T-helper 1 cell treated with Interleukin-12 subunit alpha and Interleukin-12 subunit beta and Interleukin-4 antibody, amounts not matched to agents 30 μg/mL and 1 μg/mL, for 36 hours (primary cell): Measurements from ENCODE around the gene PFDN5.
"Not testable (repeated sequence)": the region's sequence is repeated elsewhere in the genome, so short reads cannot be mapped to it uniquely, and the experiment has no call there.

ENCODE experiments used
- H3K27ac Mint-ChIP-seq: one replicate; pipeline ENCODE4 v1.8.0; 2021; ENCODE audit warnings: mild to moderate bottlenecking, mixed read lengths
- H3K27me3 Mint-ChIP-seq: one replicate; pipeline ENCODE4 v1.8.0; 2021; ENCODE audit warnings: low read depth, mixed read lengths
- H3K36me3 Mint-ChIP-seq: one replicate; pipeline ENCODE4 v1.8.0; 2021; ENCODE audit warnings: low read depth, mixed read lengths
- H3K4me1 Mint-ChIP-seq: one replicate; pipeline ENCODE4 v1.8.0; 2021; ENCODE audit warnings: low read depth, mixed read lengths
- H3K4me3 Mint-ChIP-seq: one replicate; pipeline ENCODE4 v1.8.0; 2021; ENCODE audit warnings: mild to moderate bottlenecking, moderate library complexity, mixed read lengths
- H3K9me3 Mint-ChIP-seq: one replicate; pipeline ENCODE4 v1.8.0; 2021; ENCODE audit warnings: mixed read lengths

PFDN5 gene

DNA sequence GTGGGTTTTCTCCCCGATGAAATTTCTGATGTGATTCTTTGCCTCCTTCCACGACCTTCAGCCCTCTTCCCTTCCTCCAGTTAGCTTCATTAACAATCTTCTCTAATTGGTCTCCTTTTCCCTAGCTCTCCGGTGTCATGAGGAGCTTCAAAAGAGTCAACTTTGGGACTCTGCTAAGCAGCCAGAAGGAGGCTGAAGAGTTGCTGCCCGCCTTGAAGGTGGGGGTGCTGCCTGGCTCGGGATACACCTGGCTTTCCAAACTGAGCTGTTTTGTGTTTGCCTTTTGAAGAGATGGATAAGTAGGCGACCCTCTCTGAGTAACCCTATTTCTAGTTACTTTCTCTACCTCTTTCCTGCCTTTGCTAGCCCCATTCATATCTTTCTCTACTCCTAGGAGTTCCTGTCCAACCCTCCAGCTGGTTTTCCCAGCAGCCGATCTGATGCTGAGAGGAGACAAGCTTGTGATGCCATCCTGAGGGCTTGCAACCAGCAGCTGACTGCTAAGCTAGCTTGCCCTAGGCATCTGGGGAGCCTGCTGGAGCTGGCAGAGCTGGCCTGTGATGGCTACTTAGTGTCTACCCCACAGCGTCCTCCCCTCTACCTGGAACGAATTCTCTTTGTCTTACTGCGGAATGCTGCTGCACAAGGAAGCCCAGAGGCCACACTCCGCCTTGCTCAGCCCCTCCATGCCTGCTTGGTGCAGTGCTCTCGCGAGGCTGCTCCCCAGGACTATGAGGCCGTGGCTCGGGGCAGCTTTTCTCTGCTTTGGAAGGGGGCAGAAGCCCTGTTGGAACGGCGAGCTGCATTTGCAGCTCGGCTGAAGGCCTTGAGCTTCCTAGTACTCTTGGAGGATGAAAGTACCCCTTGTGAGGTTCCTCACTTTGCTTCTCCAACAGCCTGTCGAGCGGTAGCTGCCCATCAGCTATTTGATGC lies 26.4 kb upstream of the PFDN5 start:
- Mint-ChIP-seq H3K9me3 (no peaks in the 10 kb centered on the region), H3K27ac (peak overlapping the region; percentile 95), H3K27me3 (no peaks in the 10 kb centered on the region), H3K36me3 (peaks cover 17% of the 10 kb centered on the region), H3K4me3 (peak overlapping the region; percentile 99), H3K4me1 (peaks cover 33% of the 10 kb centered on the region)

GRCh38 chr12:53274445-53274844 lies 20.9 kb upstream of the PFDN5 start:
- Mint-ChIP-seq H3K4me1 (peaks cover 28% of the 10 kb centered on the region), H3K4me3 (no peak overlapping the region), H3K27me3 (no peaks in the 10 kb centered on the region), H3K36me3 (peaks cover 32% of the 10 kb centered on the region), H3K9me3 (no peaks in the 10 kb centered on the region), H3K27ac (peak overlapping the region; percentile 10)

- H3K27me3 Mint-ChIP-seq = no peaks in the 10 kb centered on the region
- peaks cover 34% of the 10 kb centered on the region for H3K36me3 Mint-ChIP-seq
Measured at GRCh38 chr12:53276511-53276910, 18.8 kb upstream of the PFDN5 start.

GRCh38 chr12:53277981-53278380 lies 17.4 kb upstream of the PFDN5 start:
- Mint-ChIP-seq H3K9me3 (no peaks in the 10 kb centered on the region), H3K36me3 (peaks cover 37% of the 10 kb centered on the region), H3K27me3 (no peaks in the 10 kb centered on the region), H3K27ac (no peak overlapping the region), H3K4me3 (no peak overlapping the region), H3K4me1 (peaks cover 11% of the 10 kb centered on the region)

More at GRCh38 chr12:53276511-53276910, 18.8 kb upstream of the PFDN5 start:
- H3K4me3 Mint-ChIP-seq = no peak overlapping the region
- no peak overlapping the region for H3K27ac Mint-ChIP-seq
- no peaks in the 10 kb centered on the region for H3K9me3 Mint-ChIP-seq
- H3K4me1 Mint-ChIP-seq = peaks cover 16% of the 10 kb centered on the region

- no peaks in the 10 kb centered on the region for H3K9me3 Mint-ChIP-seq
- peaks cover 43% of the 10 kb centered on the region for H3K36me3 Mint-ChIP-seq
- H3K4me1 Mint-ChIP-seq = peaks cover 8% of the 10 kb centered on the region
- H3K27me3 Mint-ChIP-seq = no peaks in the 10 kb centered on the region
- no peak overlapping the region for H3K4me3 Mint-ChIP-seq
- H3K27ac Mint-ChIP-seq = no peak overlapping the region
Measured at GRCh38 chr12:53279283-53279869, 16.0 kb upstream of the PFDN5 start.

GRCh38 chr12:53279888-53280498 lies 15.3 kb upstream of the PFDN5 start:
- Mint-ChIP-seq H3K9me3 (no peaks in the 10 kb centered on the region), H3K4me3 (no peak overlapping the region), H3K27me3 (no peaks in the 10 kb centered on the region), H3K27ac (no peak overlapping the region), H3K36me3 (peaks cover 43% of the 10 kb centered on the region), H3K4me1 (peaks cover 8% of the 10 kb centered on the region)

DNA sequence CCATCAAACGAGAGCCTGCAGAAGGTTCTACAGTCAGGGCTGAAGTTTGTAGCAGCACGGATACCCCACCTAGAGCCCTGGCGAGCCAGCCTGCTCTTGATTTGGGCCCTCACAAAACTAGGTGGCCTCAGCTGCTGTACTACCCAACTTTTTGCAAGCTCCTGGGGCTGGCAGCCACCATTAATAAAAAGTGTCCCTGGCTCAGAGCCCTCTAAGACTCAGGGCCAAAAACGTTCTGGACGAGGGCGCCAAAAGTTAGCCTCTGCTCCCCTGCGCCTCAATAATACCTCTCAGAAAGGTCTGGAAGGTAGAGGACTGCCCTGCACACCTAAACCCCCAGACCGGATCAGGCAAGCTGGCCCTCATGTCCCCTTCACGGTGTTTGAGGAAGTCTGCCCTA lies 8.9 kb upstream of the PFDN5 start:
- Mint-ChIP-seq H3K36me3 (peaks cover 50% of the 10 kb centered on the region), H3K9me3 (no peaks in the 10 kb centered on the region), H3K27ac (no peak overlapping the region), H3K4me1 (peaks cover 4% of the 10 kb centered on the region), H3K4me3 (no peak overlapping the region), H3K27me3 (no peaks in the 10 kb centered on the region)

DNA sequence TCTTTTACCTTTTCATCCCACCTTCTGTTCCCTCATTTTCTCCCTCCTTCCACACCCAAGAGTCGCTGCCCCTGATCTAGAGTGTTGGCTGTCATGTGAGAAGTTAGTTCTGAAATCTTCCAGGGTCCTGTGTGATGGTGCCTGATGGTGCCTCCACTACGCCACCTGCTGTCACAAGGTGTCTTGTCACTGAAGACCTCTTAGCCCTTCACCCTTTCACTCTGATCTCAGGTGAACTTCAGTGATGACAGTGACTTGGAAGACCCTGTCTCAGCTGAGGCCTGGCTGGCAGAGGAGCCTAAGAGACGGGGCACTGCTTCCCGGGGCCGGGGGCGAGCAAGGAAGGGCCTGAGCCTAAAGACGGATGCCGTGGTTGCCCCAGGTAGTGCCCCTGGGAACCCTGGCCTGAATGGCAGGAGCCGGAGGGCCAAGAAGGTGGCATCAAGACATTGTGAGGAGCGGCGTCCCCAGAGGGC lies 7.6 kb upstream of the PFDN5 start:
- peak overlapping the region; percentile 57 for H3K27ac Mint-ChIP-seq
- H3K4me1 Mint-ChIP-seq = peaks cover 4% of the 10 kb centered on the region
- no peak overlapping the region for H3K4me3 Mint-ChIP-seq
- H3K27me3 Mint-ChIP-seq = no peaks in the 10 kb centered on the region
- H3K36me3 Mint-ChIP-seq = peaks cover 47% of the 10 kb centered on the region
- H3K9me3 Mint-ChIP-seq = no peaks in the 10 kb centered on the region

DNA sequence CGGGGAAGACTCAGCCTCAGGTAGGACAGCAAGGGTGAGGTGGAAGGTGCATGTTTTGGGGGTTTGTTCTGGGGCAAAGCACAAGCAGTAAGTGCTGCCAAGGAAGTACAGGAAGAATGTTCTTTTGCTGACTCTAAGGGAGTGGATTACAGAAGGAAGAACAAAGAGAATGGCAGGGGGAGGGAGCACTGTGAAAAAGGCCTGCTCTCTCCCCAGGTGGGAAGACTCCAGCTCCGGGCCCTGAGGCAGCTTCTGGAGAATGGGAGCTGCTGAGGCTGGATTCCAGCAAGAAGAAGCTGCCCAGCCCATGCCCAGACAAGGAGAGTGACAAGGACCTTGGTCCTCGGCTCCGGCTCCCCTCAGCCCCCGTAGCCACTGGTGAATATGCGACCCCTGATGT lies 7.0 kb upstream of the PFDN5 start:
- Mint-ChIP-seq H3K27ac (peak overlapping the region; percentile 57), H3K27me3 (no peaks in the 10 kb centered on the region), H3K36me3 (peaks cover 47% of the 10 kb centered on the region), H3K4me1 (peaks cover 4% of the 10 kb centered on the region), H3K9me3 (no peaks in the 10 kb centered on the region), H3K4me3 (no peak overlapping the region)

GRCh38 chr12:53289891-53290290 lies 5.5 kb upstream of the PFDN5 start:
- H3K36me3 Mint-ChIP-seq = peaks cover 43% of the 10 kb centered on the region
- no peaks in the 10 kb centered on the region for H3K27me3 Mint-ChIP-seq
- H3K4me3 Mint-ChIP-seq = no peak overlapping the region
- H3K9me3 Mint-ChIP-seq = no peaks in the 10 kb centered on the region
- H3K27ac Mint-ChIP-seq = no peak overlapping the region
- peaks cover 5% of the 10 kb centered on the region for H3K4me1 Mint-ChIP-seq

GRCh38 chr12:53290661-53291060 lies 4.7 kb upstream of the PFDN5 start:
- H3K36me3 Mint-ChIP-seq = peaks cover 48% of the 10 kb centered on the region
- no peak overlapping the region for H3K4me3 Mint-ChIP-seq
- no peaks in the 10 kb centered on the region for H3K9me3 Mint-ChIP-seq
- no peaks in the 10 kb centered on the region for H3K27me3 Mint-ChIP-seq
- H3K4me1 Mint-ChIP-seq = peaks cover 9% of the 10 kb centered on the region
- no peak overlapping the region for H3K27ac Mint-ChIP-seq

GRCh38 chr12:53292426-53292825 lies 2.9 kb upstream of the PFDN5 start:
- no peak overlapping the region for H3K27ac Mint-ChIP-seq
- H3K36me3 Mint-ChIP-seq = peaks cover 48% of the 10 kb centered on the region
- no peaks in the 10 kb centered on the region for H3K9me3 Mint-ChIP-seq
- H3K27me3 Mint-ChIP-seq = no peaks in the 10 kb centered on the region
- H3K4me3 Mint-ChIP-seq = no peak overlapping the region
- peaks cover 21% of the 10 kb centered on the region for H3K4me1 Mint-ChIP-seq

- Mint-ChIP-seq H3K4me1 (peaks cover 39% of the 10 kb centered on the region), H3K27me3 (no peaks in the 10 kb centered on the region), H3K27ac (peak overlapping the region; percentile 92), H3K36me3 (peaks cover 44% of the 10 kb centered on the region), H3K9me3 (no peaks in the 10 kb centered on the region), H3K4me3 (peak overlapping the region; percentile 96)
Measured at GRCh38 chr12:53295891-53296219, 513 bp downstream of the PFDN5 start.

DNA sequence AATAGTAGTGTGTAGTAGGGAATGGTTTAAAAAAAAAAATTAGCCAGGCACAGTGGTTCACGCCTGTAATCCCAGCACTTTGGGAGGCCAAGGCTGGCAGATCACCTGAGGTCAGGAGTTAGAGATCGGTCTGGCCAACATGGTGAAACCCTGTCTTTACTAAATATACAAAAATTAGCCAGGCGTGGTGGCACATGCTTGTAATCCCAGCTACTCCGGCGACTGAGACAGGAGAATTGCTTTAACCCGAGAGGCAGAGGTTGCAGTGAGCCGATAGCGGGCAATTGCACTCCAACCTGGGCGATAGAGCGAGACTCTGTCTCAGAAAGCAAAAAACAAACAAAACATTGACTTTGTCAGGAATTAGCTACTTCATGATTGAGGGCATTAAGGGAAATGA lies 1.8 kb downstream of the PFDN5 start:
- H3K27ac Mint-ChIP-seq = peak overlapping the region; percentile 58
- not testable (repeated sequence) for H3K27me3 Mint-ChIP-seq, H3K9me3 Mint-ChIP-seq
- peak overlapping the region; percentile 96 for H3K4me3 Mint-ChIP-seq
- H3K36me3 Mint-ChIP-seq = peaks cover 43% of the 10 kb centered on the region
- H3K4me1 Mint-ChIP-seq = peaks cover 45% of the 10 kb centered on the region

GRCh38 chr12:53298164-53298563 lies 2.8 kb downstream of the PFDN5 start:
- peak overlapping the region; percentile 21 for H3K27ac Mint-ChIP-seq
- peaks cover 43% of the 10 kb centered on the region for H3K36me3 Mint-ChIP-seq
- peaks cover 51% of the 10 kb centered on the region for H3K4me1 Mint-ChIP-seq
- H3K9me3 Mint-ChIP-seq = no peaks in the 10 kb centered on the region
- H3K4me3 Mint-ChIP-seq = peak overlapping the region; percentile 15
- no peaks in the 10 kb centered on the region for H3K27me3 Mint-ChIP-seq
